KMS-11 (cell line): ENCODE measurements around the gene ATP8A2.

ENCODE experiments used
- H2AFZ ChIP-seq: fragments of 200-600 bp; sonication (generic); 2 replicates; pipeline ENCODE4 v1.6.1; 2016; ENCODE audit warnings: antibody characterized with exemption, mixed run types, low read depth
- H3K27ac ChIP-seq: fragments of 200-600 bp; sonication (generic); 2 replicates; pipeline ENCODE4 v1.6.1; 2016; ENCODE audit warnings: mild to moderate bottlenecking, mixed run types
- H3K27me3 ChIP-seq: fragments of 200-600 bp; sonication (generic); 2 replicates; pipeline ENCODE4 v1.6.1; 2017; ENCODE audit warnings: mild to moderate bottlenecking, low read depth, mixed run types, moderate library complexity; ENCODE audit not compliant: insufficient read depth
- H3K36me3 ChIP-seq: fragments of 200-600 bp; sonication (generic); 2 replicates; pipeline ENCODE4 v1.6.1; 2017; ENCODE audit warnings: mild to moderate bottlenecking, mixed run types; ENCODE audit not compliant: insufficient read depth
- H3K4me1 ChIP-seq: fragments of 200-600 bp; sonication (generic); 2 replicates; pipeline ENCODE4 v1.6.1; 2016; ENCODE audit warnings: mild to moderate bottlenecking, low read depth, mixed run types; ENCODE audit not compliant: poor library complexity, severe bottlenecking
- H3K4me2 ChIP-seq: fragments of 200-600 bp; sonication (generic); 2 replicates; pipeline ENCODE4 v1.7.0; 2016; ENCODE audit warnings: mild to moderate bottlenecking, mixed run types
- H3K4me3 ChIP-seq: fragments of 200-600 bp; sonication (generic); IDR thresholded peaks from 2 replicates; pipeline ENCODE4 v1.6.1; 2017; ENCODE audit warnings: low read depth, low read length, mixed read lengths; ENCODE audit not compliant: insufficient read depth
- H3K79me2 ChIP-seq: fragments of 200-600 bp; sonication (generic); 2 replicates; pipeline ENCODE4 v1.6.1; 2016; ENCODE audit warnings: low read depth, mixed run types; ENCODE audit not compliant: insufficient read depth
- H3K9ac ChIP-seq: fragments of 200-600 bp; sonication (generic); 2 replicates; pipeline ENCODE4 v1.6.1; 2016; ENCODE audit warnings: mild to moderate bottlenecking, mixed run types
- H4K20me1 ChIP-seq: fragments of 200-600 bp; sonication (generic); 2 replicates; pipeline ENCODE4 v1.6.1; 2016; ENCODE audit warnings: mild to moderate bottlenecking, mixed run types; ENCODE audit not compliant: insufficient read depth
- TF ChIP-seq, protein P1 (sequence below): fragments of 200-600 bp; sonication (generic); conservative IDR thresholded peaks from 2 replicates; pipeline ENCODE4 v1.6.1; 2017; ENCODE audit warnings: low read depth, mild to moderate bottlenecking, antibody characterized with exemption, low read length, moderate library complexity, mixed read lengths

Gene ATP8A2

DNA sequence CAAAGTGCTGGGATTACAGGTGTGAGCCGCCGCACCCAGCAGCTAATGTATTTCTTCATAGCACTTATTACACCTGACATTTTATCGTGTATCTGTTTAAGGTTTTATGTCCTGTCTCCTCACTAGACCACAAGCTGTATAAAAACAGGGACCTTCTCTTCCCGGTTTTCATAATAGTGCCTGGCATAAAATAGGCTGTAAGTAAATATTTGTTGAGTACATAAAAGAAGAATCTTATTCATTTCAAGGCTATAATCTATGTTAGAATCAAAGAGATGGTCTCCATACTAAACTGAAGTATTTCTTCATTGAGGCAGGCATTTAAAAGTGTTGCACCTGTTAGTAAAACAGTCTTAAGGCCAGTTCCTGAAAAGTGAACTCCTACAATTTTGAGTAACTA, 486.1 kb downstream of the ATP8A2 start:
- Histone ChIP-seq H3K36me3 (no peaks in the 10 kb centered on the region), H3K4me2 (no peak overlapping the region), H3K79me2 (no peaks in the 10 kb centered on the region), H3K9ac (no peak overlapping the region), H3K27me3 (no peaks in the 10 kb centered on the region), H2AFZ (no peak overlapping the region), H3K27ac (no peak overlapping the region), H3K4me3 (no peak overlapping the region), H4K20me1 (no peaks in the 10 kb centered on the region), H3K4me1 (peaks cover 7% of the 10 kb centered on the region)
- TF ChIP-seq, protein P1, sequence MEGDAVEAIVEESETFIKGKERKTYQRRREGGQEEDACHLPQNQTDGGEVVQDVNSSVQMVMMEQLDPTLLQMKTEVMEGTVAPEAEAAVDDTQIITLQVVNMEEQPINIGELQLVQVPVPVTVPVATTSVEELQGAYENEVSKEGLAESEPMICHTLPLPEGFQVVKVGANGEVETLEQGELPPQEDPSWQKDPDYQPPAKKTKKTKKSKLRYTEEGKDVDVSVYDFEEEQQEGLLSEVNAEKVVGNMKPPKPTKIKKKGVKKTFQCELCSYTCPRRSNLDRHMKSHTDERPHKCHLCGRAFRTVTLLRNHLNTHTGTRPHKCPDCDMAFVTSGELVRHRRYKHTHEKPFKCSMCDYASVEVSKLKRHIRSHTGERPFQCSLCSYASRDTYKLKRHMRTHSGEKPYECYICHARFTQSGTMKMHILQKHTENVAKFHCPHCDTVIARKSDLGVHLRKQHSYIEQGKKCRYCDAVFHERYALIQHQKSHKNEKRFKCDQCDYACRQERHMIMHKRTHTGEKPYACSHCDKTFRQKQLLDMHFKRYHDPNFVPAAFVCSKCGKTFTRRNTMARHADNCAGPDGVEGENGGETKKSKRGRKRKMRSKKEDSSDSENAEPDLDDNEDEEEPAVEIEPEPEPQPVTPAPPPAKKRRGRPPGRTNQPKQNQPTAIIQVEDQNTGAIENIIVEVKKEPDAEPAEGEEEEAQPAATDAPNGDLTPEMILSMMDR, result no peak

DNA sequence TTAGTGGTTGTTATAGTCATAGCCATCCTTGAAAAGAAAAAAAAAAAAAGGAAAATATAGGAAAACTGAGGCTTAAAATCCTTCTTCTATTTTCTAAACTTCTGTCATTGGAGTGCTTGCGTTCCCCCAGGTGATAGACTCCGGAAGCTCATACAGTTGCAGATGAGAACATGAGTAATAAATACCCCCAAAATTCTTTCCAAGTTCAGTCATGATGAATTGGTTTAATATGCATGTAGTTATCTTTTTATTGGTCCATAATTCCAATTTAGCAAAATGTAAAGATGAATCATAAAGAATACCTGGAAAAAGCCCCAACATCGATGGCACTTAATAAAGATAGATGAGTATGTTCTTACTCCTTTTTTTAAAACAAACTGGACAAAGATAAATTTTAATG, 487.8 kb downstream of the ATP8A2 start:
- no peak overlapping the region for H3K27ac ChIP-seq
- no peaks in the 10 kb centered on the region for H3K27me3 ChIP-seq
- no peaks in the 10 kb centered on the region for H4K20me1 ChIP-seq
- H3K9ac ChIP-seq, result no peak overlapping the region
- H3K79me2 ChIP-seq, result no peaks in the 10 kb centered on the region
- TF ChIP-seq, protein P1, result no peak
- H3K4me3 ChIP-seq, result no peak overlapping the region
- H3K36me3 ChIP-seq, result no peaks in the 10 kb centered on the region
- no peak overlapping the region for H3K4me2 ChIP-seq
- no peak overlapping the region for H2AFZ ChIP-seq
- H3K4me1 ChIP-seq, result peaks cover 7% of the 10 kb centered on the region

DNA sequence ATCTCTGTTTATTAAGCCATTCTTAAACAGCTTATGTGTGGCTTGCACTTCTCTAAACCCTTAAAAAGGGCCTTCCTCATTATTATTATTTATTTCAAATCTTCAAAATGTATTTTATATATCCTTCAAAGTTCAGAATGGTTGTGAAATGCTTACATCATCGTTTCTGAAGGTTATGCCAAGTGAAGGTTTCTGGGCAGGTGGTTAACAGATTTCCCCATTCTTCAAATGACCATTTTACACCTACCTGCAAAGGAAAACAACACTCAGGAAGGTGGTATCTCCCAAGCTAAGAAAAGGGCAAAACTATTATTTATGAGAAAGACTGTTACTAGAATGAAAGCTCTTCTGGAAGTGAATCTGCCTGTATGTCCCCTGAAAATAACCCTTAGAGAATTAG, 488.5 kb downstream of the ATP8A2 start:
- Histone ChIP-seq H4K20me1 (no peaks in the 10 kb centered on the region), H3K27ac (no peak overlapping the region), H3K9ac (no peak overlapping the region)

DNA sequence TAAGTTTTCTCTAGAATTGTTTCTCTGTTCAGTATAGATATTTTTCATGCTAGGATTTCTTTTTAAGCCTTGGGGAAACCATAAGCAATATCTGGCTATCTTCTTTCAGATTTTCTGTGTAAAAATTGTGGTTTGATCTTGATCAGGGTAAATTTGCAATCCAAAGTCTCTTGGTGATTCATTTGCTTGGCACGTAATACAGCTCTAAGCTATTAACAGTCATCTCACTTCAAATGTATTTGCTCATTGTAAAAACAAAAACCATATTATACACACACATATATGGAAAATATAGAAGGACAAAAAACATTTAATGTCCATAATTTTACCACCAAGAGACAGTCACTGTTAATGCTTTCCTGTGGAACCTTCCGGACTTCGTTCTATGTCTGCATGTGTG, 489.1 kb downstream of the ATP8A2 start:
- TF ChIP-seq, protein P1, result no peak
- Histone ChIP-seq H3K4me3 (no peak overlapping the region), H3K79me2 (no peaks in the 10 kb centered on the region), H4K20me1 (no peaks in the 10 kb centered on the region), H3K27ac (no peak overlapping the region), H3K4me1 (peaks cover 7% of the 10 kb centered on the region), H3K4me2 (no peak overlapping the region), H2AFZ (no peak overlapping the region), H3K36me3 (no peaks in the 10 kb centered on the region), H3K9ac (no peak overlapping the region), H3K27me3 (no peaks in the 10 kb centered on the region)

More for the DNA sequence above, 488.5 kb downstream of the ATP8A2 start:
- TF ChIP-seq, protein P1, result no peak
- peaks cover 7% of the 10 kb centered on the region for H3K4me1 ChIP-seq
- H3K79me2 ChIP-seq, result no peaks in the 10 kb centered on the region
- no peak overlapping the region for H2AFZ ChIP-seq
- no peak overlapping the region for H3K4me2 ChIP-seq
- no peaks in the 10 kb centered on the region for H3K36me3 ChIP-seq
- H3K4me3 ChIP-seq, result no peak overlapping the region
- H3K27me3 ChIP-seq, result no peaks in the 10 kb centered on the region

DNA sequence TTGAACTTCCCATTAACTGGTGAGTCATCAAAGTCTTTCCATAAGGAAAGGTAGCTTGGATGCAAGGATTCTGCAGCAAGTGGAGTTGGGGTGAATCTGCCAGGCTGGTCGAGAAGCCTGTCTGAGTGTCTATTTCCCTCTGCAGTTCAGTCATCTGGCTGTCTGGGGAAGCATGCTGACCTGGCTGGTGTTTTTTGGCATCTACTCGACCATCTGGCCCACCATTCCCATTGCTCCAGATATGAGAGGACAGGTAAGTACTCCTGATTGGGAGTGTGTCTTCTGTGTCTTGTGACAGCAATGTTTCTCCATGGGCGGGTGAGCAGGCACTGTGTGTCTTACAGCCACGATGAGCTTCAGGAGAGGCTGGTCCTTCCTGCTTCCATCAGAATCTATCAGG, 490.4 kb downstream of the ATP8A2 start:
- Histone ChIP-seq H4K20me1 (no peaks in the 10 kb centered on the region), H3K9ac (no peak overlapping the region), H3K36me3 (no peaks in the 10 kb centered on the region), H3K27me3 (no peaks in the 10 kb centered on the region), H3K4me3 (no peak overlapping the region), H2AFZ (no peak overlapping the region), H3K4me1 (peaks cover 7% of the 10 kb centered on the region), H3K27ac (no peak overlapping the region), H3K4me2 (no peak overlapping the region), H3K79me2 (no peaks in the 10 kb centered on the region)
- TF ChIP-seq, protein P1, result no peak
